Aorta (tissue), 5 donors: ENCODE results near the gene SAMD8. TPM values are rescaled to one million over a fixed set of nuclear protein-coding genes. Genes with fewer than 3 reads are reported as not detected.
"Not testable (repeated sequence)": the region's sequence is repeated elsewhere in the genome, so short reads cannot be mapped to it uniquely, and the experiment has no call there.

Experiments used
- ATAC-seq: fragments of 200-7000 bp; cut with Tn5 transposase; one replicate; pipeline ENCODE4 v1.9.1; 2022; ENCODE audit warnings: moderate library complexity; ENCODE audit not compliant: low FRiP score
- DNase-seq, 2 donors: peaks; one replicate each; pipeline ENCODE4 v3.0.0-alpha.2; 2020
- H3K27ac ChIP-seq, 2 donors: one replicate each; pipeline ENCODE4 v1.5.1; 2013; ENCODE audit warnings: low read length in 2 of 2, mild to moderate bottlenecking in 2 of 2, moderate library complexity in 2 of 2, control low read depth in 1 of 2, inconsistent platforms in 1 of 2, low read depth in 1 of 2
- H3K27me3 ChIP-seq, 2 donors: one replicate each; pipeline ENCODE4 v1.6.1; 2013; ENCODE audit warnings: control low read depth in 1 of 2, low read length in 1 of 2, mild to moderate bottlenecking in 1 of 2, moderate library complexity in 1 of 2; ENCODE audit not compliant: insufficient read depth in 2 of 2, control insufficient read depth in 1 of 2
- H3K36me3 ChIP-seq, 2 donors: one replicate each; pipeline ENCODE4 v1.6.1; 2013; ENCODE audit warnings: control low read depth in 1 of 2, low read length in 1 of 2, mild to moderate bottlenecking in 1 of 2; ENCODE audit not compliant: insufficient read depth in 2 of 2, control insufficient read depth in 1 of 2
- H3K4me1 ChIP-seq, 2 donors: one replicate each; pipeline ENCODE4 v1.6.1; 2013; ENCODE audit warnings: low read length in 2 of 2, control low read depth in 1 of 2, mild to moderate bottlenecking in 1 of 2, moderate library complexity in 1 of 2; ENCODE audit not compliant: insufficient read depth in 2 of 2, control insufficient read depth in 1 of 2
- H3K4me3 ChIP-seq, 2 donors: one replicate each; pipeline ENCODE4 v1.5.1; 2013; ENCODE audit warnings: low read length in 2 of 2, control low read depth in 1 of 2, mild to moderate bottlenecking in 1 of 2
- H3K9me3 ChIP-seq: one replicate; pipeline ENCODE4 v1.6.1; 2013; ENCODE audit warnings: mild to moderate bottlenecking, low read length; ENCODE audit not compliant: control insufficient read depth
- WGBS, 2 donors: extraction: QIAGEN DNeasy Blood & Tissue Kit; methylation state at CpG; one replicate each; pipeline ENCODE4 v1.1.7; 2013; 5-methylcytosine and 5-hydroxymethylcytosine counted together
- intact Hi-C, 2 donors: fragments of 100-400 bp; cut with DNase I; formaldehyde crosslinking; loops; one replicate each; pipeline versions ENCODE4 v1.14.2 to v1.15.0; 2022
- polyA plus RNA-seq, 2 donors: library from polyadenylated mRNA; stranded (reverse); fragments of 200-250 nt; gene quantifications; one replicate each; pipeline ENCODE4 v1.2.3, GENCODE V29; 2013
- total RNA-seq, 2 donors: library from RNA; stranded (reverse); fragmentation: NEBNext Ultra II Directional; extraction: Animal tissue kit (Norgen Biotek cat#: 25700); gene quantifications; one replicate each; pipeline ENCODE4 v1.2.1, GENCODE V29; 2021
- donor health status: healthy with polysubstance abuse.
- donor health status: Bipolar disorder and iron deficiency.
- donor health status: DM: no; HTN: no; CAD: no.
- donor health status: DM: no; HTN: no; CAD: no.
- donor health status: DM: yes; HTN: yes; CAD: no.

SAMD8 gene
- total and polyA plus RNA-seq, 4 donors = 6.8 to 37.5 (median 21.8) TPM

DNA sequence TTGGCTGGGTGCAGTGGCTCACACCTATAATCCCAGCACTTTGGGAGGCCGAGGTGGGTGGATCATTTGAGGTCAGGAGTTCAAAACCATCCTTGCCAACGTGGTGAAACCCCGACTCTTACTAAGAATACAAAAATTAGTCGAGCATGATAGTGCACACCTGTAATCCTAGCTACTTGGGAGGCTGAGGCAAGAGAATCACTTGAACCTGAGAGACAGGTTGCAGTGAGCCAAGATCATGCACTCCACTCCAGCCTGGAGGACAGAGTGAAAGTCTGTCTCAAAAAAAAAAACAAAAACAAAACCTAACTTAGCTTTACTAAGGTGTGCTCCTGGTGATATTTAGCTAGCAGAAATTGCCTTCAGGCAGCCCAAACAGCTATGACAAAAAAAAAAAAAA is 74.9 kb downstream of the SAMD8 start:
- ATAC-seq (no peak), DNase-seq (no peak)
- no peak overlapping the region for H3K27ac ChIP-seq
- H3K4me3 ChIP-seq = no peak overlapping the region
- no peaks in the 10 kb centered on the region for H3K9me3 ChIP-seq
- no peaks in the 10 kb centered on the region for H3K4me1 ChIP-seq
- no peaks in the 10 kb centered on the region for H3K27me3 ChIP-seq
- intact Hi-C loops = loop anchor here in 1 of 2 donors (5.0 kb wide), 1 partner anchor 46 kb away; no protein-coding TSS in a partner anchor
- WGBS, 2 donors = 80 to 84% methylated on average over 4 of the region's 4 CpGs
- H3K36me3 ChIP-seq = no peaks in the 10 kb centered on the region

DNA sequence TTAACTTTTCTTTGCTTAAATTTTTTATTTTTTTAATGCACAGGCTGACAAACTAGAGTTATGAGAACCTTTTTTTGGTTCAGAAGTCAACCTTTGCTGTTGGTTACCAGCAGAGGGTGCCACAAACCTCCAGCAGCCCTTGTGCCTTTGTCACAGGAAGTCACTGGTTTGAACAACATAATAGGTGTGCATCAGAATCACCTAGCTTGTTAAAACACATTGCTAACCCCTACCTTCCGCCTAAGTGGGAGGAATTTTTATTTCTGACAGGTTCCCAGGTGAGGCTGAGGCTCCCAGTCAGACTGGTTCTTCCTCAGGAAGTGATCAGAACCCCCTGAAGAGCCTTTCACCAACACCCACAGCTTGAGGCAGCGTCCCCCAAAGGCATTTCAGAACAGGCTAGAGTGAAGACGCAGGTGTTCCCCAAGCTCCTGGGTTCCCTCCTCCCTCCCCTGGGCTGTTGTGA is 76.5 kb downstream of the SAMD8 start:
- intact Hi-C loops = loop anchor here in 1 of 2 donors (5.0 kb wide), 1 partner anchor 44 kb away; no protein-coding TSS in a partner anchor
- ATAC-seq (no peak), DNase-seq (no peak)
- no peak overlapping the region for H3K4me3 ChIP-seq
- no peaks in the 10 kb centered on the region for H3K9me3 ChIP-seq
- no peaks in the 10 kb centered on the region for H3K4me1 ChIP-seq
- no peaks in the 10 kb centered on the region for H3K36me3 ChIP-seq
- H3K27ac ChIP-seq = no peak overlapping the region
- WGBS, 2 donors = 87% methylated on average over 3 of the region's 3 CpGs
- H3K27me3 ChIP-seq = no peaks in the 10 kb centered on the region

DNA sequence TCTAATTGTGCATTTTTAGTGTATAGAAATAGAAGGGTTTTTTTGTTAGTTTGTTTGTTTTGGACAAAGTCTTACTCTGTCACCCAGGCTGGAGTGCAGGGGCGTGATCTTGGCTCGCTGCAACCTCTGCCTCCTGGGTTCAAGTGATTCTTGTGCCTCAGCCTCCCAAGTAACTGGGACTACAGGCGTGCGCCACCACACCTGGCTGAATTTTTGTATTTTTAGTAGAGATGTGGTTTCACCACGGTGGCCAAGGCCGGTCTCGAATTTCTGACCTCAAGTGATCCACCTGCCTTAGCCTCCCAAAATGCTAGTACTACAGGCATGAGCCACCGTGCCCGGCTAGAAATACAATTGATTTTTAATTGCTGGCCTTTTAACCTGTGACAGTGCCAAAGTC is 77.1 kb downstream of the SAMD8 start:
- H3K9me3 ChIP-seq = not testable (repeated sequence)
- WGBS, 2 donors = 96 to 98% methylated on average over 9 of the region's 9 CpGs

DNA sequence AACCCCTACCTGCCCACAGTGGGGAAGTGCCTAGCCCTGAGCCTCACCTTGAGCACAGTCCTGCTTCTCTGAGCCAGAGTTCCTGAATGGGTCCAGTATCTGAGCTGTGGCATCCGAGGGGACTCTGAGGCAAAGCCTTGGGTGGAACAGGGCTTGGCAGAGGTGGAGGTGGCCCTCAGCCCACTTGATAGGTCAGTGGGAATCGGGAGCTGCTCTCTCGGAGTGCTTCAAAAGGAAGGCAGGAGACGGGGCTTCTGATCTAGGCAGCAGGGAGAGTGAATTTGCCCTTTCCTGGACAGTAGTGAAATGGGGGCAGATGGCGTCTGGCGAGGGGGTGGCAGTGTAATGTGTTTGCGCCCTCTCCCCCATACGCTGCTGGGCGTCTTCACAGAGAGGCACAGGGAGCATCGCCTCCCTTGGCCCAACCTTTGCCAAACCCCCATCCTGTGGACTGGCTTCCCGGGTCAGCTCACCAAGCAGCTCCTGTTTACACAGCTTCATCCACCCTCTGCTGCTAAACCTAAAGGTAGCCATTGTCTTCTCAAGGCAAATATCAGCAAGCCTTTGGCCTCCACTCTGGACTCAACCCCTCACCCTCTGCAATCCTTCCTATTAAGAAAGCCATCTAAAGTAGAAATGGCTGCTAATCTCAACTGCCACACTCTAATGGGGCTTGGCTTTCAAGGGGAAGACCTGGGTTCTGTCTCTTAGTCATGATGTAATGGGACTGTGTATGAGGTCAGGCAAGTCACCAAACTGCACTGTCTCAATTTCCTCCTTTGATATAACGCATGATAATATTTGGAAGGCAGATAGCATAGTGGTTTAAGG is 78.0 kb downstream of the SAMD8 start:
- Histone ChIP-seq H3K9me3 (no peaks in the 10 kb centered on the region), H3K27ac (no peak overlapping the region), H3K4me1 (no peaks in the 10 kb centered on the region), H3K27me3 (no peaks in the 10 kb centered on the region), H3K4me3 (no peak overlapping the region), H3K36me3 (no peaks in the 10 kb centered on the region)
- intact Hi-C loops = loop anchor here (5.0 kb wide), 2 partner anchors 43 to 77 kb away; partner anchors contain the start of gene SAMD8 (in 1 of the 2)
- ATAC-seq (no peak), DNase-seq (no peak)
- 92 to 94% methylated on average over 12 of the region's 12 CpGs for WGBS, 2 donors

More for the DNA sequence above, 77.1 kb downstream of the SAMD8 start:
- not testable (repeated sequence) for H3K36me3 ChIP-seq, H3K27ac ChIP-seq, H3K4me3 ChIP-seq, ATAC-seq, H3K4me1 ChIP-seq, DNase-seq, H3K27me3 ChIP-seq
- intact Hi-C loops = loop anchor here in 1 of 2 donors (5.0 kb wide), 1 partner anchor 44 kb away; no protein-coding TSS in a partner anchor

DNA sequence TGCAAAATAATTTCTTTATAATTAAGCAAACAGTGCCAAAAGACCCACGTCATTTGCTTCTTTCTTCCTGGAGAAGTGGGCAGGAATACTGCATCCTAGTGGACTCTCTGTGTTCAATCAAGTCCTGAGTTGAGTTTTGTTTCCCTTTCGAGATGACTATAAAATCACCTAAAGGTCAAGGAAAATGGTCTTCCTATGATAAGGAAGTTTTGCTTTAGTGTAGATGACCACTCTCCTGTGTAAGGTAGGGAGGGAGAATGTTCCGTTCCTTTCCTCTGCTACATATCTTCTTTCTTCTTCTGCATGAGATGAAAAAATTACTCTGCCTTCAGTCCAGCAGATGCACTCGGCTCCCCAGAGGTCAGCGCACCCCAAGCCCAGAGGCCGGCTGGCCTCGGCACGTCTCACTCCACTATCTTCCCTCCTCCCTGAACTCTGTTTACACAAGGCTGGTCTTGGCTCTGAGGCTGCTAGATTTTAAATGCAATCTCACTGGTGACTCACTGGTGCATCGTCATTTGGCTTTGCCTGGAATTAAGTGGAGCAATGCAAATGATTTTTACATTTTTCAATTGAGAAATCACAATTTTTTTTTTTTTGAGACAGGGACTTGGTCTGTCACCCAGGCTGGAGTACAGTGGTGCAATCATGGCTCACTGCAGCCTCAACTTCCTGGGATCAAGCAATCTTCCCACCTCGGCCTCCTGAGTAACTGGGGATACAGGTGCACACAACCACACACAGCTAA is 80.5 kb downstream of the SAMD8 start:
- no peaks in the 10 kb centered on the region for H3K27me3 ChIP-seq
- H3K4me1 ChIP-seq = no peaks in the 10 kb centered on the region
- intact Hi-C loops = loop anchor here in 1 of 2 donors (5.0 kb wide), 1 partner anchor 80 kb away; the partner anchor contains the start of gene SAMD8
- peak in 1 of 2 donors; percentile 62 for DNase-seq
- peak; percentile 85 for ATAC-seq
- H3K4me3 ChIP-seq = no peak overlapping the region
- peak overlapping the region in 1 of 2 donors; percentile 28 for H3K27ac ChIP-seq
- H3K9me3 ChIP-seq = no peaks in the 10 kb centered on the region
- 20 to 22% methylated on average over 10 of the region's 10 CpGs for WGBS, 2 donors
- H3K36me3 ChIP-seq = no peaks in the 10 kb centered on the region

DNA sequence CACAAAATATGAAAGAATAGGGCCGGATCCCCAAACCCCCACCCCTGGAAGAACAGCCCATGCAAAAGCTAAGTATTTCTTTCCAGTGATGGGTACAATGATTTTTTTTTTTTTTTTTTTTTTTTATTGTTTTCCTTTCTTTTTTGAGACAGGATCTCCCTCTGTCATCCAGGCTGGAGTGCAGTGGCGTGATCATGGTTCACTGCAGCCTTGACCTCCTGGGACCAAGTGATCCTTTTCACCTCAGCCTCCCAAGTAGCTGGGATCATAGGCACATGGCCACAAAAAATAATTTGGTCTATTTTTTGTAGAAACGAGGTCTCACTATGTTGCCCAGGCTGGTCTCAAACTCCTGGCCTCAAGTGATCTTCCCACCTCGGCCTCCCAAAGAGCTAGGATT is 83.2 kb downstream of the SAMD8 start:
- not testable (repeated sequence) for DNase-seq, ATAC-seq, H3K4me1 ChIP-seq, H3K27ac ChIP-seq, H3K4me3 ChIP-seq, H3K27me3 ChIP-seq, H3K36me3 ChIP-seq, H3K9me3 ChIP-seq
- WGBS, 2 donors = 84 to 85% methylated on average over 4 of the region's 4 CpGs
- intact Hi-C loops = loop anchor here in 1 of 2 donors (5.0 kb wide), 1 partner anchor 82 kb away; the partner anchor contains the start of gene SAMD8

DNA sequence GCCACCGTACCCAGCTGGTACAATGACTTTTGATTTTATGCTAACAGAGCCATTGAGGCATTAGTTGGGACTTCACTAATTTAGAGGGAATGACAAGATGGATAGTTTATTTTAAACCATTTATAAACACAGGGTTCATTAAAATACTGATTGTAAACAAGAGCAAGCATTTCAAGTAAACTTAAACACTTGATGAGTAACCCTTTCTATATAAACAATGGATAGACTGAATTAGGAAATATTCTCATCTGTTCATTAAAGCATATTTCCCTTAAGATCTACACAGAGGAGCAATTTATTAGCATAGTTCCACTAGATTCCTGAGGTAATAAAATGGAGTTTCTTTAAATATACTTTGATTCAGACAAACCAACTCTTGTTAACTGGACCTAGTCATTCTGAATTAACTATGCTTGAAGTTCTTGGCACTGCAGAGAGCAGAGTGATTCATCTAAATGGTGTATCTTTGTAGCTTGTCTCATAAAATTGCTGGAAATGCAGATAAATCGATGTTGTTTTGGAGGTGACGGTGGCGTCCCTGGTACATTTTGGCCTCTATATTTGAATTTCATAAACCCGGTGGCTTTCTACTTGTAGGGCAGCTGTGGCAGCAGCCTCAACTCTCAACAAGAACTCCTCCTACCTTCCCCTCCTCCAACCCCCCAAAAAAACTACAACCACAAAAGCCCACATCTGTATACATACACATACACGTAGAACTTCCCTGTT is 83.7 kb downstream of the SAMD8 start:
- WGBS, 2 donors = 95% methylated on average over 6 of the region's 6 CpGs
- H3K4me1 ChIP-seq = no peaks in the 10 kb centered on the region
- DNase-seq = no peak
- ATAC-seq = no peak
- H3K36me3 ChIP-seq = no peaks in the 10 kb centered on the region
- no peaks in the 10 kb centered on the region for H3K9me3 ChIP-seq
- no peak overlapping the region for H3K4me3 ChIP-seq
- intact Hi-C loops = no loop called here
- no peaks in the 10 kb centered on the region for H3K27me3 ChIP-seq
- no peak overlapping the region for H3K27ac ChIP-seq

DNA sequence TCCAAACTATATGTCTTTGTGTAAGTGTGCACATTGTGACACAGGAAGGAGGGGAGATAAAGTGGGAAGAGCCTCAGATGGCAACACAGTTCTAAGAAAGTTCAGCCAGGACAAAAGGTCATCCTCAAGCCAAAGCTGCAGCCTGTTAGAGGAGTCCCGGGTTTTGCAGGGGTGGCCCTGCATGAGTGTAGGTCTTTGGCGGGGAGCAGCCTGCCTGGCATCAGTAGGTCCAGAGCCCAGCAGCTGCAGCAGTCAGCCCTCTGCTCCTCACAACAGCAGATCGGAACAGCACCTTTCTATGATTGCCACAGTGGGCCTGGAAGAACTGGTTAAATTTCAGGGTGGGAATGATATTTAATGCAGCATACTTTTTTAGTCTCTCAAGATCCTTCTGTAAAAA is 85.6 kb downstream of the SAMD8 start:
- Histone ChIP-seq H3K27me3 (no peaks in the 10 kb centered on the region), H3K4me3 (no peak overlapping the region), H3K4me1 (no peaks in the 10 kb centered on the region), H3K9me3 (no peaks in the 10 kb centered on the region), H3K27ac (no peak overlapping the region), H3K36me3 (no peaks in the 10 kb centered on the region)
- no peak for ATAC-seq
- DNase-seq = no peak
- 83% methylated on average over 3 of the region's 3 CpGs for WGBS, 2 donors
- intact Hi-C loops = no loop called here
